NCI-H187 (cell line): ENCODE measurements around the gene ATRNL1.
"Not testable (repeated sequence)": the region's sequence is repeated elsewhere in the genome, so short reads cannot be mapped to it uniquely, and the experiment has no call there.

Source experiments
- DNase-seq, 2 experiments: peaks; one replicate each; lab custom pipeline; 2025; lab: John Stamatoyannopoulos, UW

ATRNL1 gene

DNA sequence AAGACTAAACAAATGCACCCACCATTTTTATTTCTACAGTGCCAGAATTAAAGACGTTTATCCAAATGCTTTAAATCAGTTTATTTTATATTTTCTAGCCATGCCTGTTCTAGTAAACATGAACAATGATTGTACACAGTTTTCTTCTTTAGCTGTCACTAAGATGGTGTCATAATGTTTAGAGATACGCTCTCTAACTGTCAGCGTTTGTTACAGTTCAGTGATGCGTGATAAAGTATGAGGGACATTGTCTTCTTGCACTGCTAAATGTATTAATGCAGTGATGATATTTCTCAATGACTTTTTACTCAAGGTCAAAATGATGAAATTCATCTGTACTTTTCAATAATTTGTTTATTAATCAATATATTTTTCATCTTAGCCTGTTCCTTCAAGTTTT lies 513.6 kb downstream of the ATRNL1 start:
- no peak for DNase-seq

GRCh38 chr10:115624448-115624847 lies 531.3 kb downstream of the ATRNL1 start:
- DNase-seq, result no peak

- no peak for DNase-seq
Measured at GRCh38 chr10:115628616-115629015, 535.5 kb downstream of the ATRNL1 start.

- no peak for DNase-seq
Measured at GRCh38 chr10:115638246-115638645, 545.1 kb downstream of the ATRNL1 start.

- no peak for DNase-seq
Measured at GRCh38 chr10:115649217-115649616, 556.1 kb downstream of the ATRNL1 start.

DNA sequence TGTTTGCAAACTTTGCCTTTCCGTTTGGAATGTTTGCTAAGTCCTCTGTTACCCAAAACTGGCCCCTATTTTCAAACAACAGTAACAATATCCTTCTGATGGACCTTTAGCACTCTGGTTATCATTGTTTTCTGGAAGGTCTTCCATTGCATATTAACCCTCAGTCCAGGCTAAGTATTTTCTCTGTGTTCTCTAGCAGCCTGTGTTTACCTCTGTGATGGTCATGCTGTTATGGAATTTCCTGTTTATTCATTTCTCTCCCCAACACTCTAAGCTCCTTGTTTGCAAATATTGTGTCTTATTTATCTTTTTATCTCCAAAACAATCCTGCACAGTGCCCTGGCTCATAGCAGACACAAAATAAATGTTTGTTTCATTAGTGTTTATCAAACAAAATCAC lies 560.3 kb downstream of the ATRNL1 start:
- no peak for DNase-seq

DNA sequence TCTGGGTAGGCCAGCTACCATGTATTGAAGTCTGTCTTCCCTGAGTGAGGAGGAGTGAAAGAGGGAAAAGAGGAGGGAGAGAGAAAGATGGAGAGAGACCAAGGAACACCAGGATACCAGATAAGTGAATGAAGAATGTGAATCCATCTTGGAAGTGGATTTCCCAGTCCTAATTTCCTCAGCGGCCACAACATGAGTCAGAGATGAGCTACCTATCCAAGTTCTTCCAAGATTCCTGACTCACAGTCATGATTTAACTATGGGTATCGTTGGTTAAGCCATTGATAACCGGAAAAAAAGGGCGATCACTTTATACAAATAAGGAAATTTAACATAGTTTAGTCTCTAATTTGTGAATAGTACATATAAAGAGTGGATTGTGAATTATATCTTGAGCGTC lies 561.8 kb downstream of the ATRNL1 start:
- no peak for DNase-seq

DNA sequence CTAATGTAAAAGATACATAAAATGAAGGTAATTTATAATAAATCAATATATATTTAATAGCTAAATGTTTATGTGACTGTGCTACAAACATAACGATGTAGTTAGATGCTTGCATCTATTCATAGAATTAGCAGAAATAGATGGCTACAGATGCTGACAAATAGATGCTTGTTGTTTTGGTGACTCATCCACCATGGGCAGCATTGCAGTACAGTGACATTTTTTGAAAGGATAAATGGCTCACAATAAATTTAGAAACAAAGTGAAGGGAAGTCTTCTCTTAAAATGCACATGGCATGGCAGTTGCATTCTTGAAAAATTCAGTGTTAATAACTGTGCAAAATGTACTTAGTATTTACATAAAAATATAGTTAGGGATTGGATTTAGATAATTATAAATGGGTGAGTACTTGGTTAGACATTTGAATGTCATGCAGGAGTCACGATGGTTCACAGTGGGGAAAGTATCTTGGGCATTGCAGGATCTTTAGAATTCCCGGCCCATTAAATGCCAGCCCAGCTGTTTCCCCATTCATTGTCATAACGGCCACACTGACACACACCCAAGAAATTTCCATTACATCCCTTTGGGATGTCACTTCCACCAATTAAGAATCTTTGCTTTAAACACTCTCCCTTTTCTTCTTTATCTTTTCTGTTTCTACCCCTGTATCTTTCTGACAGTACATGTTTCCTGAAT lies 564.1 kb downstream of the ATRNL1 start:
- DNase-seq, result no peak

DNA sequence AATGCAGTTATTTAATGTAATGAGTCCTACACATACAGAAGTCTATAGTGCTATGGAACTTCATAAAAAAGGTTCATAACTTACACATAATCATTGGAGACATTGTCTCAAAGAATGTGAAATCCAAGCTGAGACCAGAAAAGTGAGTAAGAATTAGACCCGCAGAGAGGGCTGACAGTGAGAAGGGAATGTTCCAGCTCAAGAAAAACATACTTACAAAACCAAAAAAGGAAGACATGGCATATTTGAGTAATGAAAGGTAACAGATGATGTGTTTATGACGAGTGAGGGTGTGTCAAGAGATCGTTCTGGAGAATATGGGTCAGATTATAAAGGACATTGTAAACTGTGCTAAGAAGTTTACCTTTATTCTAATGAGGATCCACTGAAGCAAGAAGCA lies 566.5 kb downstream of the ATRNL1 start:
- DNase-seq, result no peak

- DNase-seq, result no peak
Measured at GRCh38 chr10:115660391-115660790, 567.2 kb downstream of the ATRNL1 start.

DNA sequence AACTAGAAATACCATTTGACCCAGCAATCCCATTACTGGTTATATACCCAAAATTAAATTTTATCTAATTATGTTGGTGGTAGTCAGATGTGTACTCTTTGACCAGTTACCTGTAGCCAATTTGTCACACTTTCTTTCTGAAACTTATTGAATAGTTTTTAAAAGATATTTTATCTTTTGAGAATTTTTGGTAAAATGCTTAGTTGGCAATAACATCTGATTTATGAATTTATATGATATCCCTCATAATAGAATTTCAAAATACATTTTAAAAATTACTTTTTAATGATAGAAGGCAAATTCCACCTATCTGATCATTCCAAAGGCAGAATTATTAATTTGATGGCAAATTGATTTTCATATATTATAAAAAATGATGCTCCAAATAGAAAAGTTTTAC lies 569.3 kb downstream of the ATRNL1 start:
- DNase-seq, result no peak

GRCh38 chr10:115665549-115665948 lies 572.4 kb downstream of the ATRNL1 start:
- no peak for DNase-seq

- no peak for DNase-seq
Measured at GRCh38 chr10:115674496-115674895, 581.3 kb downstream of the ATRNL1 start.

GRCh38 chr10:115696747-115697146 lies 603.6 kb downstream of the ATRNL1 start:
- no peak for DNase-seq

- DNase-seq, result no peak
Measured at GRCh38 chr10:115706026-115706425, 612.9 kb downstream of the ATRNL1 start.

DNA sequence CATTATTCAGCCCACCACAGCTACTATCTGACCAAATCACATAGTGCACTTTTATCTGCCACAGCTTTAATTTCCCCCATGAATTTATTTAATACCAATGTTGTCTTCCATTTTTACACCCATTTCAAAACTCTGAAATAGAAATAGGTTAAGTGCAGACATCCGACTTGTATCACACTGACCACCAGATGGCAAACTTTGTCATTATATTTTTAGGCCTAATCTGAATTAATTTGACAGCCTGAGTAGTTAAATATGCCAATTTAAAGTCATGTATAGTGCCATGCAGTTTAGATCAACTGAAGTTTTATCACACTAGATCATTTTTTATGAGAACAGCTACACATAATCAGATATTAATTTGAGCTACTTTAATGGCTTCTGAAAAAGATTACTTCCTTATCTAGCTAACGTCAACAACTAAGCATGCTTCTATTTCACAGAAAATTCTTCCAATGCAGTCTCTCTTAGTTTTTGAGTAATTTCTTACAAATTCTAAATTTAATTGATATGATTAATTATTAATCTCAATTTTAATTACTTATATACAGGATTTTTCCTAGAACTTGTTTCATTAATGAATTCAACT lies 613.4 kb downstream of the ATRNL1 start:
- DNase-seq, result no peak

DNA sequence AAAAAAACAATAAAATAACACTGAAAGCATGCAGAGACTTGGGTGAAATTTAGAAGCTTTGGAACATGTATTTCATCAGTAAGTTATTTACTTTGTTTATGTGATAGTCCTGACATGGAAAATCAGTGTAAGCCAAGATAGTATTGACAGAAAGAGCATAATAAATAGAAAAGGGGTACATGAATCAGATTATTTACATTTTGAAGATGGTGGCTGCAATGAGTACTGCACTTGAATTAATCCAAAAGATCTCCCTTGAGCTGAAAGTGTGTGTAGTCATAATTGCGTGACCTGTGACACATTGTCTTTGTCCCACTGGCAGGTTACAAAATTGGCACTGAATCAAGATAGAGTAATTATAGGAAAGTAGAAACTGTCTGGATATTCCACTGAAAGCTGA lies 617.0 kb downstream of the ATRNL1 start:
- DNase-seq, result no peak

DNA sequence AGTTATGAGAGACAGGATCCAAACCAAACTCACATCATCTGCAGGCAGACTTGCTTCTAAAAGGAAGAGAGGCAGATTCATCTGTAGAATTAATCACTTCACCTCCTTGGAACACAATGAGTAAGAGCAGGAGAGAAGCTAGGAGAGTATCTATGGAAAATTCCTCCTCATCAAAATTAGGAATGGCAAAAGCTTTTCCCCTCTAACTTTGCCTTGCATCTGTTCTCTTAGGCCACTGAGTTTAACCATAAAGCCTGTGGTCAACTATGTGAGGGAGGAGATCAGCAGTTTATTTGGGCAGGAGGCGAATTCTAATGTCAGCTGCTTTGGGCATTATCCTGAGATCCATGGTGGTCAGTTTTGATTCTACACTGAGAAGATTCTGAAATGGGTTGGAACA lies 618.1 kb downstream of the ATRNL1 start:
- DNase-seq, result no peak

GRCh38 chr10:115720121-115720520 lies 627.0 kb downstream of the ATRNL1 start:
- no peak for DNase-seq

DNA sequence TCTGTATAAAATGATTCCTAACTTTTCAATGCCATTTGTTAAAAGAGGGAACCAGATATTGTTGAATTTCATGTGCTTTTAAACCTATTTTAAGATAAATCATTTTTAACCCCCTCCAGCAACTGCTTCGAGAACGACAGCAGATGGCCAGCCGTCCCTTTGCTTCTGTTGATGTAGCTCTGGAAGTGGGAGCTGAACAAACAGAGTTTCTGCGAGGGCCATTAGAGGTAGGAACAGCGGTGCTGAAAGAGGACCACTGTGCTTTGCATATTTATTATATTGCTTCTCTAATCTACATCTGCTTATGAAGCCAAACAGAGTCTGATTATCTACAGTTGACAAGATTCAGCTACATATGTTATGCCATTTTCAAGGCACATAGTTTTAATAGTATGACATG lies 634.0 kb downstream of the ATRNL1 start:
- DNase-seq, result no peak

DNA sequence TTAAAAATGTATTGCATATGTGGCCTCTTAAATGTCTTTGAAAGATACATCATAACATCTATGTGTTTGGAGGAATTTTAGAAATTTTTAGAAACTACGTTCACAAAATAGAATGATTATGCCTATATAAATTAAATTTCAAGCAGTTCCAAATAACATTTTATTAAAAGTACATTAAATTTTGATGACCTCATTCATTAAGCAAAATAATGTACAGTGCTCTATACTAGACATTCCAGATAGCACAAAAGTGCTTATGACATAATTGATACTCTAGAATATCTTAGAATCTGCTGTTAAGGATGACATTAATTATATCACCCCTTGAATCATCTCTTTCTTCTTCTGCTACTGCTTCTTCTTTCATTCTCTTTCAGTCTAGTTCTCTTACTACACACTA lies 650.9 kb downstream of the ATRNL1 start:
- no peak for DNase-seq

DNA sequence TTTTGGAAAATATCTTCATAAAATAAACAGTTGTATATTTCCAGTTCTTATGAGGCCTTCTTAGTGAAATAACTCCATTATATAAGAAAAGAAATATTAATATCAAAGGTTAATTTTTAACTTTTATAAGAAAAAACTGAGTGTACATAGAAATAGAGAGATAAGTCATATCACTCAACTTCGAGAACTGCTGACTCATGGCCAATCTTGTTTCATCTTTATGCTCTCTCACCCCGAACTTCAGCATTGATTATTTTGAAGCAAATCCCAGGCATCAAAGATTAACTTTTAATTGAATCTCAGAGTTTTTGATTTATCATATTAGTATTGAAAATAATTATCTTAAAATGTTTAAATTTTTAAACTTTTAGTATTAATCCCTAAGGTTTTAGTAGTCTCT lies 652.8 kb downstream of the ATRNL1 start:
- no peak for DNase-seq

- no peak for DNase-seq
Measured at GRCh38 chr10:115747811-115748210, 654.6 kb downstream of the ATRNL1 start.

GRCh38 chr10:115758488-115758887 lies 665.3 kb downstream of the ATRNL1 start:
- DNase-seq, result not testable (repeated sequence)
